Measurements from ENCODE around the gene ADAMTSL3. TPM values are rescaled to one million over a fixed set of nuclear protein-coding genes. Genes with fewer than 3 reads are reported as not detected.

ADAMTSL3 gene
- total RNA-seq, 4 donors from 2014 or later, result 16.2 to 19.7 (median 19.3) TPM

GRCh38 chr15:83858820-83859505 is 205.0 kb downstream of the ADAMTSL3 start:
- Histone ChIP-seq H3K27ac (no peak overlapping the region), H3K27me3 (no peaks in the 10 kb centered on the region), H3K4me1 (peaks cover 0 to 8% (median 0%) of the 10 kb centered on the region in 4 donors), H3K9me3 (peaks cover 0 to 10% (median 0%) of the 10 kb centered on the region in 4 donors), H3K4me3 (no peak overlapping the region), H3K36me3 (peaks cover 0 to 4% (median 0%) of the 10 kb centered on the region in 3 donors)
- WGBS, 2 donors, result 77 to 80% methylated on average over 5 of the region's 5 CpGs
- DNase-seq (ENCODE audit: low spot score in 2 of 2), result no peak
- TF ChIP-seq, protein P1, sequence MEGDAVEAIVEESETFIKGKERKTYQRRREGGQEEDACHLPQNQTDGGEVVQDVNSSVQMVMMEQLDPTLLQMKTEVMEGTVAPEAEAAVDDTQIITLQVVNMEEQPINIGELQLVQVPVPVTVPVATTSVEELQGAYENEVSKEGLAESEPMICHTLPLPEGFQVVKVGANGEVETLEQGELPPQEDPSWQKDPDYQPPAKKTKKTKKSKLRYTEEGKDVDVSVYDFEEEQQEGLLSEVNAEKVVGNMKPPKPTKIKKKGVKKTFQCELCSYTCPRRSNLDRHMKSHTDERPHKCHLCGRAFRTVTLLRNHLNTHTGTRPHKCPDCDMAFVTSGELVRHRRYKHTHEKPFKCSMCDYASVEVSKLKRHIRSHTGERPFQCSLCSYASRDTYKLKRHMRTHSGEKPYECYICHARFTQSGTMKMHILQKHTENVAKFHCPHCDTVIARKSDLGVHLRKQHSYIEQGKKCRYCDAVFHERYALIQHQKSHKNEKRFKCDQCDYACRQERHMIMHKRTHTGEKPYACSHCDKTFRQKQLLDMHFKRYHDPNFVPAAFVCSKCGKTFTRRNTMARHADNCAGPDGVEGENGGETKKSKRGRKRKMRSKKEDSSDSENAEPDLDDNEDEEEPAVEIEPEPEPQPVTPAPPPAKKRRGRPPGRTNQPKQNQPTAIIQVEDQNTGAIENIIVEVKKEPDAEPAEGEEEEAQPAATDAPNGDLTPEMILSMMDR (IDR thresholded peaks at IDR 0.05), result no peak
- no peak for TF ChIP-seq POLR2A (IDR thresholded peaks at IDR 0.05)

DNA sequence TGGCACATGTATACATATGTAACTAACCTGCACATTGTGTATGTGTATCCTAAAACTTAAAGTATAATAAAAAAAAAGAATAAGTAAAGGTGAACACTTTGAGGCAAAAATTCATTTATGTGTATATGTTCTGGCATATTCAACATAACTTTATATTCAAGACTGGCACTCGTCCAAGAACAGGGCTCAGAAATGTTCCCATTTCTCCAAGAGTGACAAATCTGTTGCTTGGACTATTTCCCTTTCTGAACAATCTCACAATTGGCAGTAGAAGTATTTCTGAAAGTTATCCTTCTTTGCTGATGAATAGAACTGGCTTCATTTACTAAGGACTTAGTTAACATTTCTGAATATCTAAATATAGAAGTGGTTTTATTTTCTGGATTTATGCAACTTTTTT is 212.8 kb downstream of the ADAMTSL3 start:
- TF ChIP-seq EP300 (IDR thresholded peaks at IDR 0.05), result no peak
- TF ChIP-seq POLR2A (IDR thresholded peaks at IDR 0.05), result no peak
- TF ChIP-seq, protein P1 (IDR thresholded peaks at IDR 0.05), result no peak
- peaks cover 0 to 4% (median 0%) of the 10 kb centered on the region in 4 donors for H3K9me3 ChIP-seq
- H3K27ac ChIP-seq, result no peak overlapping the region
- H3K27me3 ChIP-seq, result no peaks in the 10 kb centered on the region
- no peaks in the 10 kb centered on the region for H3K36me3 ChIP-seq
- WGBS, 2 donors, result 26 to 31% methylated on average over 1 of the region's 1 CpG
- H3K4me1 ChIP-seq, result no peaks in the 10 kb centered on the region
- H3K4me3 ChIP-seq, result no peak overlapping the region
- DNase-seq (ENCODE audit: low spot score in 2 of 2), result no peak

DNA sequence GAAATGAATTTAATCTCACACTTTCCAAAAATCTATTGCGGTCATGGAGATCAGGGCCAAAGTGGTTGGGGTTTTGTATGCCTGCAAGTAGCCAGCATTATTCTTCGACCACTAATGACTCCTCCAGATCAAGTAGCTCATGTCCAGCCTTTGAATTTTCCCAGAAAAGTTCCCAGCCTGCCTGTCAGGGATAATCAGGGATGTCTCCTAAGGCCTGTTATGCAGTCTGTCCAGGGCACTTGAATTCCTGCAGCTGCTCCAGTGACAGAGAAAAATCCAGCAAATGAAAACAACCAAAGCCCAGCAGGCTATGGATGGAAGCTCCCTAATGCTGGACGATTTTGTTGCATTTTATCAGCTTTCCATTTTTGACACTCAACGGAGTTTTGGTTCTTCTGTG is 215.4 kb downstream of the ADAMTSL3 start:
- 48 to 49% methylated on average over 4 of the region's 4 CpGs for WGBS, 2 donors

GRCh38 chr15:83871808-83872559 is 218.1 kb downstream of the ADAMTSL3 start:
- no peaks in the 10 kb centered on the region for H3K36me3 ChIP-seq
- H3K4me3 ChIP-seq, result no peak overlapping the region
- H3K4me1 ChIP-seq, result no peaks in the 10 kb centered on the region
- H3K9me3 ChIP-seq, result no peaks in the 10 kb centered on the region
- TF ChIP-seq EP300 (IDR thresholded peaks at IDR 0.05) (no peak), POLR2A (IDR thresholded peaks at IDR 0.05) (no peak)
- TF ChIP-seq, protein P1 (IDR thresholded peaks at IDR 0.05), result no peak
- no peak for DNase-seq (ENCODE audit: low spot score in 2 of 2)
- no peaks in the 10 kb centered on the region for H3K27me3 ChIP-seq
- H3K27ac ChIP-seq, result no peak overlapping the region
- WGBS, 2 donors, result 51% methylated on average over 7 of the region's 7 CpGs

More for the DNA sequence above, 215.4 kb downstream of the ADAMTSL3 start:
- no peak overlapping the region for H3K27ac ChIP-seq
- H3K9me3 ChIP-seq, result peaks cover 0 to 4% (median 0%) of the 10 kb centered on the region in 4 donors
- TF ChIP-seq, protein P1 (IDR thresholded peaks at IDR 0.05), result no peak
- TF ChIP-seq EP300 (IDR thresholded peaks at IDR 0.05) (no peak), POLR2A (IDR thresholded peaks at IDR 0.05) (no peak)
- no peaks in the 10 kb centered on the region for H3K27me3 ChIP-seq
- H3K4me1 ChIP-seq, result no peaks in the 10 kb centered on the region
- no peak overlapping the region for H3K4me3 ChIP-seq
- H3K36me3 ChIP-seq, result no peaks in the 10 kb centered on the region
- DNase-seq (ENCODE audit: low spot score in 2 of 2), result no peak

- Histone ChIP-seq H3K36me3 (no peaks in the 10 kb centered on the region), H3K27ac (no peak overlapping the region), H3K27me3 (no peaks in the 10 kb centered on the region), H3K4me1 (no peaks in the 10 kb centered on the region), H3K4me3 (no peak overlapping the region), H3K9me3 (no peaks in the 10 kb centered on the region)
- WGBS, 2 donors, result 85 to 95% methylated on average over 7 of the region's 7 CpGs
- TF ChIP-seq POLR2A (IDR thresholded peaks at IDR 0.05) (no peak), EP300 (IDR thresholded peaks at IDR 0.05) (no peak)
- no peak for DNase-seq (ENCODE audit: low spot score in 2 of 2)
Measured at GRCh38 chr15:83873966-83874365, 220.0 kb downstream of the ADAMTSL3 start.
